Neuron (in vitro differentiated cells): ENCODE data around the gene SLC9A9.

Experiments
- H2AFZ ChIP-seq: one replicate; pipeline ENCODE4 v1.6.1; 2013; ENCODE audit warnings: low read depth, mild to moderate bottlenecking, inconsistent platforms, low read length, moderate library complexity
- H3K27me3 ChIP-seq: one replicate; pipeline ENCODE4 v1.6.1; 2013; ENCODE audit warnings: low read length; ENCODE audit not compliant: insufficient read depth
- H3K36me3 ChIP-seq: one replicate; pipeline ENCODE4 v1.6.1; 2013; ENCODE audit warnings: low read length; ENCODE audit not compliant: insufficient read depth
- H3K4me1 ChIP-seq: one replicate; pipeline ENCODE4 v1.6.1; 2013; ENCODE audit warnings: low read length; ENCODE audit not compliant: insufficient read depth
- H3K4me3 ChIP-seq: 2 replicates; pipeline ENCODE4 v1.5.1; 2013; ENCODE audit warnings: mild to moderate bottlenecking, low read length, moderate library complexity
- H3K9me3 ChIP-seq: one replicate; pipeline ENCODE4 v1.6.1; 2013; ENCODE audit warnings: low read length

Gene SLC9A9

GRCh38 chr3:143321058-143321769, 527.1 kb downstream of the SLC9A9 start:
- Histone ChIP-seq H3K4me3 (no peak overlapping the region), H3K4me1 (no peaks in the 10 kb centered on the region), H2AFZ (no peak overlapping the region), H3K9me3 (no peaks in the 10 kb centered on the region), H3K27me3 (no peaks in the 10 kb centered on the region), H3K36me3 (no peaks in the 10 kb centered on the region)

DNA sequence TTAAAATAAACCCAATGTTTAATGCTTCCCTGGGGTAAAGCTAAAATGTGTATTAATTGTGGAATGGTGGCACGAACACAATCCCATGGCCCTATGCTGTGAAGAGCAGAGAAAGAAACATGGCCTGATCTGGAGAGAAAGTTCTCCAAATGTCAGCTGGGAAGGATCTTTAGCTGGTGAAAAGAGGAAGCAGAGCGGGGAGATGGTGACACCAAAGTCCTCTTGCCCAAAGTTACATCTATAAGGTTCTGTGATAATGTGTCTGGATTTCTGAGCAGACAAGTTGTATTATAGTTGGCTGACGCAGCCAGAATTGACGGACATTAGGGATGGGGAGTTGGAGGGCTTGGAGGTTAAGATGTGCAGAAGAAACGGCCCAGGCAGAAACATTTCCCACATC, 532.5 kb downstream of the SLC9A9 start:
- H3K27me3 ChIP-seq, result no peaks in the 10 kb centered on the region
- H3K36me3 ChIP-seq, result no peaks in the 10 kb centered on the region
- H3K9me3 ChIP-seq, result no peaks in the 10 kb centered on the region
- no peak overlapping the region for H3K4me3 ChIP-seq
- H3K4me1 ChIP-seq, result peaks cover 3% of the 10 kb centered on the region
- no peak overlapping the region for H2AFZ ChIP-seq

GRCh38 chr3:143314251-143315093, 533.8 kb downstream of the SLC9A9 start:
- H3K27me3 ChIP-seq, result no peaks in the 10 kb centered on the region
- no peak overlapping the region for H2AFZ ChIP-seq
- peaks cover 3% of the 10 kb centered on the region for H3K4me1 ChIP-seq

DNA sequence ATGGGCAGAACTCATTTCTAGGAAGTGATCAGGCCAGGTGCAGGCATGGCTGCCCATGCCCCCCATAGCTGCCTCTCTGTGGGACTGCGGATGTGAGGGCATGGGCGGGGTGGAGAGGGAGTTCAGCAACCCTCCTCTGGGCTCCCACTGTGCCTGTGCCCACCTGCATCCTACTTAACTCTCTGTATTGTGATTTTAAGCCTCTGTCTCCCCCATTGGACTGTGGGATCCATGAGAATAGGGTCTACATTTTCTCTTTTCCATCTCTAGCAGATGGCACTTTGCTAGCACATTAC, 534.4 kb downstream of the SLC9A9 start:
- Histone ChIP-seq H3K27me3 (no peaks in the 10 kb centered on the region), H3K36me3 (no peaks in the 10 kb centered on the region), H2AFZ (no peak overlapping the region), H3K4me3 (no peak overlapping the region), H3K4me1 (peaks cover 3% of the 10 kb centered on the region), H3K9me3 (no peaks in the 10 kb centered on the region)

More at GRCh38 chr3:143314251-143315093, 533.8 kb downstream of the SLC9A9 start:
- Histone ChIP-seq H3K36me3 (no peaks in the 10 kb centered on the region), H3K9me3 (no peaks in the 10 kb centered on the region), H3K4me3 (no peak overlapping the region)

- no peaks in the 10 kb centered on the region for H3K9me3 ChIP-seq
- H3K4me1 ChIP-seq, result peaks cover 3% of the 10 kb centered on the region
- H2AFZ ChIP-seq, result no peak overlapping the region
- H3K4me3 ChIP-seq, result no peak overlapping the region
- no peaks in the 10 kb centered on the region for H3K36me3 ChIP-seq
- H3K27me3 ChIP-seq, result no peaks in the 10 kb centered on the region
Observed at GRCh38 chr3:143313025-143313892, 535.0 kb downstream of the SLC9A9 start.

DNA sequence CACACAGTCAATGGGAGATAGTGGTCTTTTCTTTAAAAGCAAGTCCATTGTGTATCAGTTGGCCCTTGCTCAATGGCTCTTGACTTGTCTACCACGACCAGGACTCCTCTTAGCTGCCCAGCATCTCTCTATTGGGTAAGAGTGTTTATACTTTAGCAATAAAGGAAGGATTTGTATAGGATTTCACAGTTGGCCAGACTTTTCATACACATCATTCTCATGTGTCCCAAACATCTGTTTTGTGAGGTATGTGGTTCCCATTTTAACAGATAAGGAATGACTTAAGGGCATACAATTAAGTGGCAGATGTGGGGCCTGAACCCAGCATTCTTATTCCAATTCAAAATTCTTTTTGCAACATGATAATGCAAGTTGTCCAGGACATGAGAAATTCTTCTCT, 537.2 kb downstream of the SLC9A9 start:
- peaks cover 3% of the 10 kb centered on the region for H3K4me1 ChIP-seq
- H3K27me3 ChIP-seq, result no peaks in the 10 kb centered on the region
- no peak overlapping the region for H3K4me3 ChIP-seq
- no peaks in the 10 kb centered on the region for H3K9me3 ChIP-seq
- no peaks in the 10 kb centered on the region for H3K36me3 ChIP-seq
- no peak overlapping the region for H2AFZ ChIP-seq

GRCh38 chr3:143309705-143310104, 538.6 kb downstream of the SLC9A9 start:
- peaks cover 3% of the 10 kb centered on the region for H3K4me1 ChIP-seq
- no peaks in the 10 kb centered on the region for H3K36me3 ChIP-seq
- no peak overlapping the region for H2AFZ ChIP-seq
- no peaks in the 10 kb centered on the region for H3K9me3 ChIP-seq
- H3K27me3 ChIP-seq, result no peaks in the 10 kb centered on the region
- H3K4me3 ChIP-seq, result no peak overlapping the region

DNA sequence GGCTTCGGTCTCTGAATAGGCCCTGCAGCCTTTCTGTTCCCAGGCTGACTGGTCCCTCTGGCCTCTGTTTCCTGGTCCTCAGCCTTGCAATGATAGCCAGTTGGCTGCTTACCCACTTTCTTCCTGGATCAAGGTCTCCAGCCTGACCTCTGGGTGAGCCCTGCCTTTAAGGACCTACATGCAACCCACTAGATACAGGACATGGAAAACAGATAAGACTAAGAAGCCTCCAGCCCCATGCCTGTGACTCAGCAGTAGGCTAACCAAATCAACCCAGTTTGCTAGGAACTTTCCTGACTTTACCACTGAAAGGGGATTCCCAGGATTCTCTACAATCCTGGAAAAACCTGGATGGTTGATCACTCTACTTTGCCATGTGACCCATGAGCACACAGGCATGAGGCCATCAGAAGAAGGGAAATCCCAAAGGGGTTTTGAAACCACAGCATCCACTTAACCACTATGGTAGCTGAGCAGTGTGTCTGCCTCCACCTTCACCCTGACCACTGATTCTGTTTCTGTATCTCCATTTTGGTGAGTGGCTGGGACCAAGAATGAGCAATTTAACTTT, 540.6 kb downstream of the SLC9A9 start:
- Histone ChIP-seq H2AFZ (no peak overlapping the region), H3K36me3 (no peaks in the 10 kb centered on the region), H3K9me3 (no peaks in the 10 kb centered on the region), H3K27me3 (no peaks in the 10 kb centered on the region), H3K4me3 (no peak overlapping the region), H3K4me1 (no peaks in the 10 kb centered on the region)

DNA sequence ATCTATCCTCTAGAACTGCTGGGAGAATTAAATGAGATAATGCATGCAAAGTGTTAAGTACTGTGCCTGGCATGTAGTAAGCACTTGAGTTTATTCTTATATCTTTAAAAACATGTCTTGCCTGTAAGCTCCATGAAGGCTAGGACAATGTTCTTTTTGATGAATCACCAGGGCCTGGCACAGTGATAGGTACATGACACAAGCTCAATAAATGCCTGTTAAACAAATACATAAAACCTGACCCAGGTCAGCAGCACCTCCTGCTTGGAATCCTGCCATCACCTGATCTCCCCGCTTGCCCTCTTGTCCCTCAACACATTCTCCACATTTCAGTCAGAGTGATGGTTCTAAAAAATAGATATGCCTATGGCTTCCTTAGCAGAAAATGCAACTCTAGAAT, 541.9 kb downstream of the SLC9A9 start:
- Histone ChIP-seq H2AFZ (no peak overlapping the region), H3K36me3 (no peaks in the 10 kb centered on the region), H3K9me3 (no peaks in the 10 kb centered on the region), H3K4me1 (no peaks in the 10 kb centered on the region), H3K27me3 (no peaks in the 10 kb centered on the region), H3K4me3 (no peak overlapping the region)

DNA sequence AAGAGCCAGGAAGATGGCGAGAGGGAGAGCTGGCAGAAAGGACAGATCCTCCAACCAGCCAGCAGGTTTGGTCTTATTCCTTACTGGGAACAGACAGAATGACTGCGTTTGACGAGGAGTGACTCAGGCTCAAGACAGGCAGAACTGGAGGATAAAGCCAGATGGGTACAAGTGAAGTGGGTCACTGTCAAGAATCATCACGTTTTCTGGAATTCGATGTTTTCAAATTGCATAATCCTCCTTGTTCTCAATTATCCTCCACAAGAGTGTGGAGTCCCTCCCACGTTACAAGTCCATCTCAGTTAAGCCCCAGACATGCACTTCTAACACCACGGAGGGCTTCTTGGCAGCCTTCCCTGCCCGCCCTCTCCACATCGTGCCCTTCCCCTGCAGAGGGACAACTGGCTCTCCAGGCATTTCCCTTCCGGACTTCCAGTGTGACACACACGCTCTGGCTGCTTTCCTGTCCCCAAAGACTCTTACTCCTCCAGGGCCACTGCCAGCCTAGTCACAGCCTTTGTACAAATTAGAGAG, 545.6 kb downstream of the SLC9A9 start:
- no peaks in the 10 kb centered on the region for H3K27me3 ChIP-seq
- H3K4me1 ChIP-seq, result no peaks in the 10 kb centered on the region
- no peaks in the 10 kb centered on the region for H3K36me3 ChIP-seq
- no peaks in the 10 kb centered on the region for H3K9me3 ChIP-seq
- no peak overlapping the region for H3K4me3 ChIP-seq
- H2AFZ ChIP-seq, result no peak overlapping the region

DNA sequence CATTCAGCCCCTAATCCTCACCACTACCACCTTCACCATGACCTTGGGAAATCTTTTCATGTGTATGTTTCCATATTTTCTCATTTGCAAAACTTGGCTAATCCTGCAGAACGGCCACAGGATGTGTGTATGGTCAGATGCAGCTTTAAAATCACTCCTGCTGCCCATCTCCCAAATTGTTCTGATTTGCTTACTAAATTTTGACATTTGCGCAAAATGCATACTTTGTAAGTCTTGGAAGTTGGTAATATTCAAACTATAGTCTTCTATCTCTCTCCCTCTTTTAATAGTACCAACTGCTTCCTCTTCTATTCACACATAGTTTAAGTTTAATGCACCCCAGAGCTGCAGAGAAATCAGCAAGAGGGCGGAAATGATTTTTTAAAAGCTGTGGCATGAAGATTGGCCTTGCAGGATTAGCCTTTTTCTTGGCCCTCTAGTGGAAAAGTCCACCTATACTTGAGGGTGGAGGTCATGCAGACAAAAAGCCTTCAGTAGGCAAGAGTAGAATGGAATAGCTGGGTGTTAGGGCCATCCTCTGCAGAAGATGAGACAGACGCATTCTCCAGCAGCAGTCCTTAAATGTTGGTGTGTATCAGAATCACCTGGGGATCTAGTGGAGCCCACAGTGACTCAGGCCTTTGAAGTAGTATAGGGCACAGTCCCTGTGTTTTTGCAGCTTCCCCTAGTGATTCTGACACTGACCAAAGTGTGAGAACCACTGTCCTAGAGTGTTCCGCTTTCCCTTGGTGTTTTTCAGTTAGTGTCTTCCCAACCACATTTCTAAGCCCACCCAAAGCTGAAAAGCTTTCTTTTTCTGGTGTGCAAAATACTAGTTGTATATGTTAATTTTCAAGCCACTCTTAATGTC, 547.0 kb downstream of the SLC9A9 start:
- Histone ChIP-seq H3K4me1 (no peaks in the 10 kb centered on the region), H3K4me3 (no peak overlapping the region), H3K9me3 (no peaks in the 10 kb centered on the region), H3K36me3 (no peaks in the 10 kb centered on the region), H3K27me3 (no peaks in the 10 kb centered on the region), H2AFZ (no peak overlapping the region)

DNA sequence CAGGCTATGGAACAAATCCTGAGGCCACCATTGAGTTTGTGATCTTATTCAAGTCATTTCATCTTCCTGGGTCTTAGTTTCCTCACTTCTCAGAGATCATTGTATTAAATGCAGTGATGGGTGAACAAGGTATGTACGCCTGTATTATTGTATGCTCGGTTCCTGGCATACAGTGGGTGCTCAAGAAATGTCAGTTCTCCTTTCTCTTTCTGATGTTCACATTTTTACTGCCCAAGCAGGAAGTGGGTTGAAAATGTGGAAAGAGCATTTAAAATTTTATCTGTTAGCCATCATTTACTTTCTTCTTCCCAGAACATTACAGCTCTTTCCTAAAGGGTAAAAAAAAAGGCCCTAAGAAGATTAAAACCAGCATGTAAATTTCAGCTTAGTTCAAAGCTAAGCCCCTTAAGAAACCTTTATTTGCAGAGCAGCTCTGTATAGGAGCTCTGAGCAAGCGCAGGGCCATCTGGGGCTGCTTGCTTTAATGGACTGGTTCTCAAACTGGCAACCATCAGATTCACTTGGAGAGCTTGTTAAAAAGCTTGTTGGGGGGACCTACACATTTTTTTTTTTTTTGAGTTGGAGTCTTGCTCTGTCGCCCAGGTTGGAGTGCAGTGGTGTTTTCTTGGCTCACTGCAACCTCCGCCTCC, 549.3 kb downstream of the SLC9A9 start:
- Histone ChIP-seq H3K9me3 (no peaks in the 10 kb centered on the region), H3K4me1 (no peaks in the 10 kb centered on the region), H2AFZ (no peak overlapping the region), H3K27me3 (no peaks in the 10 kb centered on the region), H3K4me3 (no peak overlapping the region), H3K36me3 (no peaks in the 10 kb centered on the region)
